ENCODE measurements around the gene PDE4D. TPM values are rescaled to one million over a fixed set of nuclear protein-coding genes. Genes with fewer than 3 reads are reported as not detected.

Gene PDE4D
- total and polyA plus RNA-seq, 2 donors (not counting 1 experiment from before 2014, with no cell fraction given), result 14.9 to 171 TPM

DNA sequence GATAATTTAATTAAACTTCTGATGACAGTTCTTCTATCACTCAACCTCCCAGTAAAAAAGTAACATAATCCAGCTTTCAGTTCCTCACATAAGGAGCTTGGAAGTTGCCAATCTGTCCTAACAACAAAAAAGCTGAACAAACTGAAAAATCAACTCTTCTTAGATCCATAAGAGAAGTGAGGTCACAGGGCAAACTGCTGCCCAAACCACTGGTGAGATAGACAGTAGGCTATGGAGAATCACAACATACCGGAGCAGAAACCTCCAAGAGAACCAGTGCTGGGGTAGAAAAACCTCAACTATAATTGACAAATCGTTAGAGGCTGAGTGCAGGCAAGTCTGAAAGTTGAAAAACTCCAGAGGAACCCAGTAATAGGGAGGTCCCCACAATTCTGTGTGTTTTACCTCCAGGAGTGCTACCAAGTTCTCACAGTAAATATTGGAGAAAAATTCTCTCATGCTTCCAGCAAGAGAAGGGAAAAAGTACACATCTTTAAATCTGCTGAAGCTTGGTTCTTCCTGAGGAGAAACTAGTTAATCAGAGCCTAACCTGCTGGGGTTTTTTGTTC lies 300.0 kb downstream of the PDE4D start:
- H3K9ac ChIP-seq (ENCODE audit: low read length), result no peak overlapping the region
- ChIA-PET CTCF (interaction anchor here (0.7 kb wide), 2 partner anchors 192 to 1001 kb away, joined by 3 to 4 read pairs; no protein-coding TSS in a partner anchor), POLR2A (no interaction called here)
- DNase-seq (no peak), ATAC-seq (ENCODE audit: low read depth) (no peak)
- no peak overlapping the region for H3K4me3 Mint-ChIP-seq
- H3K9me3 Mint-ChIP-seq (ENCODE audit: insufficient read depth), result no peaks in the 10 kb centered on the region
- H3K4me1 Mint-ChIP-seq, result peaks cover 29% of the 10 kb centered on the region
- no peaks in the 10 kb centered on the region for H3K79me2 ChIP-seq (ENCODE audit: control insufficient read depth, insufficient read depth, low read length)
- TF ChIP-seq EZH2 (IDR thresholded peaks at IDR 0.05; ENCODE audit: borderline replicate concordance, insufficient read depth, low read depth, low read length, poor library complexity, severe bottlenecking), result no peak
- no peaks in the 10 kb centered on the region for H3K9me3 ChIP-seq (ENCODE audit: control extremely low read depth in 1 of 3, control insufficient read depth in 2 of 3, insufficient read depth in 1 of 3, low read length in 2 of 3)
- no peaks in the 10 kb centered on the region for H3K27me3 ChIP-seq (replicated peaks in 1 of 4; ENCODE audit: control extremely low read depth in 1 of 4, control insufficient read depth in 3 of 4, insufficient read depth in 4 of 4, low read length in 3 of 4)
- peaks cover 12 to 23% of the 10 kb centered on the region in 2 donors for H3K4me1 ChIP-seq (ENCODE audit: control insufficient read depth in 2 of 2, insufficient read depth in 2 of 2, low read length in 2 of 2)
- intact Hi-C loops (cut with micrococcal nuclease), result loop anchor here (2.0 kb wide), 1 partner anchor 15 kb away; no protein-coding TSS in a partner anchor
- H3K27ac Mint-ChIP-seq, result no peak overlapping the region
- H4K20me1 ChIP-seq (ENCODE audit: control insufficient read depth, insufficient read depth, low read length, poor library complexity, severe bottlenecking), result no peaks in the 10 kb centered on the region
- H3K4me2 ChIP-seq (replicated peaks; ENCODE audit: low read depth, low read length, poor library complexity, severe bottlenecking), result no peak overlapping the region
- H3K36me3 ChIP-seq (replicated peaks in 1 of 2; ENCODE audit: control extremely low read depth in 1 of 2, control insufficient read depth in 1 of 2, extremely low read depth in 1 of 2, insufficient read depth in 2 of 2, low read length in 1 of 2), result no peaks in the 10 kb centered on the region
- H3K4me3 ChIP-seq (ENCODE audit: control extremely low read depth in 1 of 5, extremely low read depth in 1 of 5, insufficient read depth in 1 of 5, low read depth in 2 of 5, low read length in 4 of 5), result no peak overlapping the region
- H3K27ac ChIP-seq (ENCODE audit: low read length in 2 of 2), result peak overlapping the region in 1 of 2 donors; percentile 45
- H2AFZ ChIP-seq (ENCODE audit: insufficient read depth, low read depth, low read length, poor library complexity, severe bottlenecking), result no peak overlapping the region
- WGBS (ENCODE audit: insufficient coverage), result no CpG with 5 or more reads among the region's 2 CpGs
- H3K27me3 Mint-ChIP-seq, result no peaks in the 10 kb centered on the region

GRCh38 chr5:59592101-59592500 lies 301.4 kb downstream of the PDE4D start:
- Mint-ChIP-seq H3K4me3 (no peak overlapping the region), H3K27ac (no peak overlapping the region), H3K9me3 (ENCODE audit: insufficient read depth) (no peaks in the 10 kb centered on the region), H3K27me3 (peaks cover 2% of the 10 kb centered on the region), H3K4me1 (peaks cover 21% of the 10 kb centered on the region)
- peak overlapping the region in 1 of 2 donors; percentile 30 for H3K27ac ChIP-seq (ENCODE audit: low read length in 2 of 2)
- H3K4me3 ChIP-seq (ENCODE audit: control extremely low read depth in 1 of 5, extremely low read depth in 1 of 5, insufficient read depth in 1 of 5, low read depth in 2 of 5, low read length in 4 of 5), result no peak overlapping the region
- ChIA-PET POLR2A (no interaction called here), CTCF (no interaction called here)
- peaks cover 0 to 2% (median 0%) of the 10 kb centered on the region in 4 experiments for H3K27me3 ChIP-seq (replicated peaks in 1 of 4; ENCODE audit: control extremely low read depth in 1 of 4, control insufficient read depth in 3 of 4, insufficient read depth in 4 of 4, low read length in 3 of 4)
- no peak for TF ChIP-seq CTCF (IDR thresholded peaks at IDR 0.05)
- no peak for TF ChIP-seq EZH2 (IDR thresholded peaks at IDR 0.05; ENCODE audit: borderline replicate concordance, insufficient read depth, low read depth, low read length, poor library complexity, severe bottlenecking)
- H3K4me1 ChIP-seq (ENCODE audit: control insufficient read depth in 2 of 2, insufficient read depth in 2 of 2, low read length in 2 of 2), result peaks cover 19 to 24% of the 10 kb centered on the region in 2 donors
- no peak overlapping the region for H3K4me2 ChIP-seq (replicated peaks; ENCODE audit: low read depth, low read length, poor library complexity, severe bottlenecking)
- 100% methylated on average over 3 of the region's 3 CpGs for WGBS (ENCODE audit: insufficient coverage)
- no peak overlapping the region for H3K9ac ChIP-seq (ENCODE audit: low read length)
- no peaks in the 10 kb centered on the region for H3K79me2 ChIP-seq (ENCODE audit: control insufficient read depth, insufficient read depth, low read length)
- H3K36me3 ChIP-seq (replicated peaks in 1 of 2; ENCODE audit: control extremely low read depth in 1 of 2, control insufficient read depth in 1 of 2, extremely low read depth in 1 of 2, insufficient read depth in 2 of 2, low read length in 1 of 2), result no peaks in the 10 kb centered on the region
- no peaks in the 10 kb centered on the region for H3K9me3 ChIP-seq (ENCODE audit: control extremely low read depth in 1 of 3, control insufficient read depth in 2 of 3, insufficient read depth in 1 of 3, low read length in 2 of 3)
- no peaks in the 10 kb centered on the region for H4K20me1 ChIP-seq (ENCODE audit: control insufficient read depth, insufficient read depth, low read length, poor library complexity, severe bottlenecking)
- ATAC-seq (ENCODE audit: low read depth), result no peak
- no peak for DNase-seq
- intact Hi-C loops (cut with micrococcal nuclease), result loop anchor here (2.0 kb wide), 1 partner anchor 13 kb away; no protein-coding TSS in a partner anchor
- no peak overlapping the region for H2AFZ ChIP-seq (ENCODE audit: insufficient read depth, low read depth, low read length, poor library complexity, severe bottlenecking)
